T-helper 1 cell treated with Interleukin-12 subunit alpha and Interleukin-12 subunit beta and Interleukin-4 antibody, amounts not matched to agents 30 ng/mL and 1 ng/mL, for 36 hours (primary cell): ENCODE measurements around the gene GEMIN8. TPM values are rescaled to one million over a fixed set of nuclear protein-coding genes. Genes with fewer than 3 reads are reported as not detected.

Source experiments
- total RNA-seq: library from RNA; stranded (reverse); gene quantifications from 2 replicates; pipeline ENCODE4 v1.2.3, GENCODE V29; 2022

GEMIN8 gene
- total RNA-seq, 1 donor from 2014 or later, result 14.9 TPM

Other genes starting within 250 kb of the GEMIN8 start
- not detected in 2 replicates for gene GPM6B, start 212.8 kb downstream of the GEMIN8 start, total RNA-seq